Measurements from ENCODE around the gene AKT3. TPM values are rescaled to one million over a fixed set of nuclear protein-coding genes. Genes with fewer than 3 reads are reported as not detected.

AKT3 gene
- polyA plus RNA-seq, 2 of the 4 experiments (the other 2 are of a cell fraction), result 18.4 to 43.5 TPM

DNA sequence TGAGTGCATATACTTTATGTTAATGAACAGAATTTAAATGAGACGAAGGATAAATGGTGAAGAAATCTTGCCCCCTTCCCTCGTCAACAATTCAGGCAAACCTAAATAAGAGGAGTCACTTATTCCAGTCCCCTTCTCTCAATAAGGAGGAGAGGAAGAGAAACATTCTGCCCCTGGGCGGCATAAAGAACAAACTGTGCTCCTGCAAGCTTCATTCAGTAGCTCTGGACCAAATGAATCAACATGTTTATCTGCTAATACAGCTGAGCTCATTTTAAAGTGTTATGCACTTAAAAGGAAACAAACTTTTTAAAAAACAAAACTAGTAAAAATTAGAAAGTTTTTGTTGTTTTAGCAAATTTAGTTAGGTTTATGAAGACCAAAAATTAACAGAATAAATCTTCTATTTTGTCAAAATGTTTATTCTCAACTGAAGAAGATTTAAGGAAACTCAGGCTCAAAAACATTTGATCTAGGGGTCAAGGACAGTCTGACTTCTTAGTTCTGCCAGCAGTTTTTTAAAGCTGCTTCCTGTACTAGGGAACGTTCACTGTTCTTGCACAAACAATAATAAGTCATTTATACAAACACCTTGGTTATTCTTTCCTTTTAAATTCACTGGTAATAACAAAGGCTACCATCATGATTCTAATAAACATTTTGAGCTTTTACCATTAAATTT, 58.3 kb downstream of the AKT3 start:
- Histone ChIP-seq H3K4me2 (peak overlapping the region; percentile 9; the same call in 2 of the 3 replicates), H3K9me3 (no peaks in the 10 kb centered on the region), H3K4me1 (peaks cover 19% of the 10 kb centered on the region), H3K4me3 (no peak overlapping the region), H3K27ac (no peak overlapping the region)
- CTCF ChIA-PET, result interaction anchor here (1.6 kb wide), 1 partner anchor 9 kb away, joined by 5 read pairs; no protein-coding TSS in a partner anchor
- 73% methylated on average over 4 of the region's 4 CpGs for WGBS (ENCODE audit: missing lambda C conversion rate)
- TF ChIP-seq POLR2AphosphoS2 (conservative IDR thresholded peaks at IDR 0.05; ENCODE audit: low read length), result no peak
- TF ChIP-seq, protein P1, sequence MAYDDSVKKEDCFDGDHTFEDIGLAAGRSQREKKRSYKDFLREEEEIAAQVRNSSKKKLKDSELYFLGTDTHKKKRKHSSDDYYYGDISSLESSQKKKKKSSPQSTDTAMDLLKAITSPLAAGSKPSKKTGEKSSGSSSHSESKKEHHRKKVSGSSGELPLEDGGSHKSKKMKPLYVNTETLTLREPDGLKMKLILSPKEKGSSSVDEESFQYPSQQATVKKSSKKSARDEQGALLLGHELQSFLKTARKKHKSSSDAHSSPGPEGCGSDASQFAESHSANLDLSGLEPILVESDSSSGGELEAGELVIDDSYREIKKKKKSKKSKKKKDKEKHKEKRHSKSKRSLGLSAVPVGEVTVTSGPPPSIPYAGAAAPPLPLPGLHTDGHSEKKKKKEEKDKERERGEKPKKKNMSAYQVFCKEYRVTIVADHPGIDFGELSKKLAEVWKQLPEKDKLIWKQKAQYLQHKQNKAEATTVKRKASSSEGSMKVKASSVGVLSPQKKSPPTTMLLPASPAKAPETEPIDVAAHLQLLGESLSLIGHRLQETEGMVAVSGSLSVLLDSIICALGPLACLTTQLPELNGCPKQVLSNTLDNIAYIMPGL (CRISPR knock-in tag; IDR thresholded peaks at IDR 0.05; ENCODE audit: borderline replicate concordance), result no peak
- no peak for TF ChIP-seq ZNF302 (CRISPR knock-in tag; IDR thresholded peaks at IDR 0.05)
- no peak for TF ChIP-seq REST (IDR thresholded peaks at IDR 0.05)
- no peak for TF ChIP-seq RARB (CRISPR knock-in tag; IDR thresholded peaks at IDR 0.05)
- no peak for TF ChIP-seq FOXS1 (CRISPR knock-in tag; IDR thresholded peaks at IDR 0.05)
- TF ChIP-seq, protein P2, sequence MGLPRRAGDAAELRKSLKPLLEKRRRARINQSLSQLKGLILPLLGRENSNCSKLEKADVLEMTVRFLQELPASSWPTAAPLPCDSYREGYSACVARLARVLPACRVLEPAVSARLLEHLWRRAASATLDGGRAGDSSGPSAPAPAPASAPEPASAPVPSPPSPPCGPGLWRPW (IDR thresholded peaks at IDR 0.05), result no peak
- no peak for TF ChIP-seq KDM1A (IDR thresholded peaks at IDR 0.05; ENCODE audit: low read depth)
- no peak for TF ChIP-seq KDM5A (IDR thresholded peaks at IDR 0.05)
- no peak for TF ChIP-seq CEBPB (IDR thresholded peaks at IDR 0.05)
- TF ChIP-seq BCL3 (IDR thresholded peaks at IDR 0.05), result no peak
- TF ChIP-seq ELK1 (IDR thresholded peaks at IDR 0.05; ENCODE audit: low read depth, low read length), result no peak
- TF ChIP-seq HOXA7 (CRISPR knock-in tag; IDR thresholded peaks at IDR 0.05), result no peak
- TF ChIP-seq MYC (IDR thresholded peaks at IDR 0.05; ENCODE audit: borderline replicate concordance, low read length), result no peak
- no peak for TF ChIP-seq RFX5 (IDR thresholded peaks at IDR 0.05)
- TF ChIP-seq, protein P3, sequence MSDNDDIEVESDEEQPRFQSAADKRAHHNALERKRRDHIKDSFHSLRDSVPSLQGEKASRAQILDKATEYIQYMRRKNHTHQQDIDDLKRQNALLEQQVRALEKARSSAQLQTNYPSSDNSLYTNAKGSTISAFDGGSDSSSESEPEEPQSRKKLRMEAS (IDR thresholded peaks at IDR 0.05), result no peak
- no peak for TF ChIP-seq FOSL2 (IDR thresholded peaks at IDR 0.05)
- no peak for TF ChIP-seq FOSL2 (CRISPR knock-in tag; IDR thresholded peaks at IDR 0.05)
- no peak for TF ChIP-seq MAZ (IDR thresholded peaks at IDR 0.05; ENCODE audit: borderline replicate concordance, low read depth, low read length)
- TF ChIP-seq ZSCAN20 (CRISPR knock-in tag; IDR thresholded peaks at IDR 0.05), result no peak
- DNase-seq (ENCODE audit: low read depth in 1 of 2, low spot score in 1 of 2) (no peak), ATAC-seq (no peak), FAIRE-seq (no peak)
- POLR2A ChIA-PET, result no interaction called here

All from A549 (cell line).